ENCODE measurements around the gene KTN1. TPM values are rescaled to one million over a fixed set of nuclear protein-coding genes. Genes with fewer than 3 reads are reported as not detected.

KTN1 gene
- total and polyA plus RNA-seq, 2 experiments from 2014 or later = 124 to 607 TPM

- TF ChIP-seq ZNF462 (CRISPR knock-in tag; IDR thresholded peaks at IDR 0.05) = no peak
- TF ChIP-seq EZH2 (IDR thresholded peaks at IDR 0.05; ENCODE audit: low read depth, unreplicated experiment) = no peak
- no peak for TF ChIP-seq ZNF331 (CRISPR knock-in tag; IDR thresholded peaks at IDR 0.05; ENCODE audit: low read depth)
- no peak for TF ChIP-seq ZNF114 (CRISPR knock-in tag; IDR thresholded peaks at IDR 0.05)
- TF ChIP-seq POLR2AphosphoS5 (IDR thresholded peaks at IDR 0.05; ENCODE audit: low read depth) = no peak
- no peak for TF ChIP-seq JUNB (IDR thresholded peaks at IDR 0.05; ENCODE audit: unreplicated experiment)
- TF ChIP-seq CTCF (conservative IDR thresholded peaks at IDR 0.05; ENCODE audit: low read depth in 2 of 2) = no peak
These were observed 106.7 kb downstream of the KTN1 start (continued) for GRCh38 chr14:55686713-55687112.

- no peak overlapping the region for H3K4me3 Mint-ChIP-seq
- Histone ChIP-seq H4K20me1 (replicated peaks; ENCODE audit: insufficient read depth) (no peaks in the 10 kb centered on the region), H2AFZ (no peak overlapping the region), H3K36me3 (ENCODE audit: insufficient read depth) (no peaks in the 10 kb centered on the region; the same call in 1 of the 2 replicates), H3K27ac (ENCODE audit: low read depth) (no peak overlapping the region), H3K27me3 (ENCODE audit: insufficient read depth) (no peaks in the 10 kb centered on the region), H3K9me2 (ENCODE audit: insufficient read depth) (no peaks in the 10 kb centered on the region), H3K4me3 (no peak overlapping the region), H3K4me2 (no peak overlapping the region), H3K79me2 (replicated peaks; ENCODE audit: insufficient read depth) (no peaks in the 10 kb centered on the region), H3F3A (replicated peaks; ENCODE audit: low read depth) (no peaks in the 10 kb centered on the region), H3K4me1 (ENCODE audit: insufficient read depth) (peaks cover 13% of the 10 kb centered on the region; the same call in 1 of the 2 replicates)
- H3K27me3 Mint-ChIP-seq (ENCODE audit: insufficient read depth, low read depth, poor library complexity) = no peaks in the 10 kb centered on the region
- DNase-seq (ENCODE audit: low spot score) = no peak
- no peaks in the 10 kb centered on the region for H3K9me3 Mint-ChIP-seq
- H3K27ac Mint-ChIP-seq = no peak overlapping the region
- H3K4me1 Mint-ChIP-seq = peaks cover 10% of the 10 kb centered on the region; the same call in 2 of the 3 replicates
- no peak for ATAC-seq
- peaks cover 15% of the 10 kb centered on the region; the same call in 2 of the 3 replicates for H3K36me3 Mint-ChIP-seq (ENCODE audit: low read depth)
- TF ChIP-seq REST (IDR thresholded peaks at IDR 0.05; ENCODE audit: unreplicated experiment) (no peak), CREB1 (CRISPR knock-in tag; IDR thresholded peaks at IDR 0.05; ENCODE audit: low read depth) (no peak), NANOG (IDR thresholded peaks at IDR 0.05; ENCODE audit: borderline replicate concordance) (no peak), ZNF114 (CRISPR knock-in tag; IDR thresholded peaks at IDR 0.05) (no peak)
These were observed 108.6 kb downstream of the KTN1 start for GRCh38 chr14:55688566-55688965.
